ENCODE results near the gene TAPBP. TPM values are rescaled to one million over a fixed set of nuclear protein-coding genes. Genes with fewer than 3 reads are reported as not detected.

Gene TAPBP
- total and polyA plus RNA-seq, 9 of the 15 experiments (the other 6 are each of a cell fraction or from before 2014, with no cell fraction given) = 5.6 to 74.0 (median 22.3) TPM

- no peak for TF ChIP-seq ZBTB40 (IDR thresholded peaks at IDR 0.05)
- TF ChIP-seq ZBTB40 (CRISPR knock-in tag; IDR thresholded peaks at IDR 0.05) = no peak
- peak; percentile 11; the same call in 1 of the 2 replicates for TF ChIP-seq SMARCA5 (IDR thresholded peaks at IDR 0.05)
- peak; percentile 82 for TF ChIP-seq ELF1 (tag; IDR thresholded peaks at IDR 0.05)
- TF ChIP-seq TFE3 (CRISPR knock-in tag; IDR thresholded peaks at IDR 0.05) = no peak
- TF ChIP-seq ZNF592 (IDR thresholded peaks at IDR 0.05) = peak; percentile 66
- TF ChIP-seq HOMEZ (CRISPR knock-in tag; IDR thresholded peaks at IDR 0.05) = no peak
- no peak for TF ChIP-seq NR3C1 (CRISPR knock-in tag; IDR thresholded peaks at IDR 0.05)
- no peak for TF ChIP-seq HDAC1 (IDR thresholded peaks at IDR 0.05)
- no peak for TF ChIP-seq U2AF2 (optimal IDR thresholded peaks at IDR 0.05; ENCODE audit: low read depth, low read length)
- TF ChIP-seq FOS (IDR thresholded peaks at IDR 0.05; ENCODE audit: extremely low read depth, insufficient read length) = no peak
- TF ChIP-seq PHB2 (IDR thresholded peaks at IDR 0.05; ENCODE audit: low read depth) = no peak
These were observed 33.8 kb downstream of the TAPBP start (continued) for GRCh38 chr6:33279971-33280511.

All from K562 (cell line).